Measurements from ENCODE around the gene DNAH11.

DNA sequence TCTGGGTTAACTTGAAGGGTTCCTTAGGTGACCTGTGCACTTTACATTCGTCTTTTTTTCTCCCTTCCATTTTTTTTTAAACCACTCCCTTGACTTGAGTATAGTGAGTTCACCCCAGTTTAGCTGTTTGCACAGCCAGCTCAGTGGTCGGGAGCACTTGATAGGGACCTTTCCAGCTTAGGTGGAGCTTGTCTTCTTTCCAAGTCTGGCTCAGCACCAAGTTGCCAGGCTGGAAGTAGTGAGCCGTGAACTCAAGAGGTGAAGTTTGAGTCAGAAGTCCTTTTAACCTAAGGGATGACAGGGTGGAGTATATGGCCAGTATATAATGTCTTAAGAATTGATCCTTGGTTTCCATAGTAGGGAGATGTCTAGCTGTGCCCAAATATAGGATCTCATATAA lies 7.2 kb downstream of the DNAH11 start:
- no peak for TF ChIP-seq REST (IDR thresholded peaks at IDR 0.05; ENCODE audit: insufficient read depth in 1 of 2, low read depth in 2 of 2, low read length in 1 of 2)
- TF ChIP-seq, protein P1, sequence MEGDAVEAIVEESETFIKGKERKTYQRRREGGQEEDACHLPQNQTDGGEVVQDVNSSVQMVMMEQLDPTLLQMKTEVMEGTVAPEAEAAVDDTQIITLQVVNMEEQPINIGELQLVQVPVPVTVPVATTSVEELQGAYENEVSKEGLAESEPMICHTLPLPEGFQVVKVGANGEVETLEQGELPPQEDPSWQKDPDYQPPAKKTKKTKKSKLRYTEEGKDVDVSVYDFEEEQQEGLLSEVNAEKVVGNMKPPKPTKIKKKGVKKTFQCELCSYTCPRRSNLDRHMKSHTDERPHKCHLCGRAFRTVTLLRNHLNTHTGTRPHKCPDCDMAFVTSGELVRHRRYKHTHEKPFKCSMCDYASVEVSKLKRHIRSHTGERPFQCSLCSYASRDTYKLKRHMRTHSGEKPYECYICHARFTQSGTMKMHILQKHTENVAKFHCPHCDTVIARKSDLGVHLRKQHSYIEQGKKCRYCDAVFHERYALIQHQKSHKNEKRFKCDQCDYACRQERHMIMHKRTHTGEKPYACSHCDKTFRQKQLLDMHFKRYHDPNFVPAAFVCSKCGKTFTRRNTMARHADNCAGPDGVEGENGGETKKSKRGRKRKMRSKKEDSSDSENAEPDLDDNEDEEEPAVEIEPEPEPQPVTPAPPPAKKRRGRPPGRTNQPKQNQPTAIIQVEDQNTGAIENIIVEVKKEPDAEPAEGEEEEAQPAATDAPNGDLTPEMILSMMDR (IDR thresholded peaks at IDR 0.05): no peak

Data from Panc1 (cell line).